Left renal cortex interstitium (tissue), 4 donors: ENCODE data around the gene CD44. TPM values are rescaled to one million over a fixed set of nuclear protein-coding genes. Genes with fewer than 3 reads are reported as not detected.

Experiments used
- DNase-seq, 4 donors: peaks; one replicate each; pipeline ENCODE4 v3.0.0-alpha.2; 2013; ENCODE audit warnings: low read depth in 4 of 4, low spot score in 2 of 4, missing footprints in 1 of 4
- polyA plus RNA-seq, 4 donors: library from polyadenylated mRNA; unstranded; fragments of 120-200 nt; gene quantifications; one replicate each; pipeline ENCODE4 v1.2.1, GENCODE V29; 2013; ENCODE audit not compliant: insufficient read length in 4 of 4

CD44 gene
- polyA plus RNA-seq, 4 donors = 10.2 to 20.3 (median 10.7) TPM

GRCh38 chr11:35111161-35112055 is 27.6 kb upstream of the CD44 start:
- DNase-seq = no peak

- no peak for DNase-seq
These were observed 26.7 kb upstream of the CD44 start for GRCh38 chr11:35112056-35112845.

GRCh38 chr11:35112846-35113105 is 26.2 kb upstream of the CD44 start:
- no peak for DNase-seq

- no peak for DNase-seq
These were observed 23.9 kb upstream of the CD44 start for GRCh38 chr11:35114906-35115687.

DNA sequence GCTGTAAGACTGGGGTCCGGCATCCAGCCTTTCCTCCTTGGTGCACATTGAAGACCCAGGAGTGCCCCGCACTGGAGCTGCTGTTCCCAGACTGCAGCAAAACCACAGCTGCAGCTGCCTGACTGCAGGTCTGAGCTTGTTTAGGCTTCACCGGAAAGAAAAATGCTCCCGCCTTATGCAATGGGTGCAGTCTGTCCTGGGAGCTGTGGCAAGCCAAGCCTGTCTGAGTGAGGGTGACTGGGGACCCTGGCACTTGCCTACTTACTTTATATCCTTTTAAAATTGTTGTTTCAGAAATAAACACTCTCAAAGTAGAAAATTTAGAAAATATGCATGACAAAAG is 23.3 kb upstream of the CD44 start:
- no peak for DNase-seq

GRCh38 chr11:35116245-35116644 is 22.7 kb upstream of the CD44 start:
- no peak for DNase-seq

- DNase-seq = no peak
These were observed 22.0 kb upstream of the CD44 start for GRCh38 chr11:35116762-35117640.

DNA sequence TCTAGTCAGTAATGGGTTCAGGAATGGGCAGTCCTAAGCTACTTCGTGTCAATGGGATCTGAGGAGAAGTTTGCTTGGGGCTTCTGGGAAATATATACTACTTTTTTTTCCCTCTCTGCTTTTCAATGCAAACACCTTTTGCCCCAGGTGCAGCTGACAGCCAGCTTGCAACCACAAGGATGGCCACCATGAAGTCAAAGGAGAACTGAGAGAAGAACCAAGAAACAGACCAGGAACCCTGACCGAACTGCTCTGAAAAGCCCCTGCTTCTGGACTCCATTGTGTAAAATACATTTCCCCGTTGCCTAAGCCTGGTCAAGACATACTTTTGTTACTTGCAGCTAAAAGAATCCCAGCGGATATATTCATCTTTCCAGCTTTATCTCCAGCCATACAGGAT is 20.1 kb upstream of the CD44 start:
- no peak for DNase-seq

DNA sequence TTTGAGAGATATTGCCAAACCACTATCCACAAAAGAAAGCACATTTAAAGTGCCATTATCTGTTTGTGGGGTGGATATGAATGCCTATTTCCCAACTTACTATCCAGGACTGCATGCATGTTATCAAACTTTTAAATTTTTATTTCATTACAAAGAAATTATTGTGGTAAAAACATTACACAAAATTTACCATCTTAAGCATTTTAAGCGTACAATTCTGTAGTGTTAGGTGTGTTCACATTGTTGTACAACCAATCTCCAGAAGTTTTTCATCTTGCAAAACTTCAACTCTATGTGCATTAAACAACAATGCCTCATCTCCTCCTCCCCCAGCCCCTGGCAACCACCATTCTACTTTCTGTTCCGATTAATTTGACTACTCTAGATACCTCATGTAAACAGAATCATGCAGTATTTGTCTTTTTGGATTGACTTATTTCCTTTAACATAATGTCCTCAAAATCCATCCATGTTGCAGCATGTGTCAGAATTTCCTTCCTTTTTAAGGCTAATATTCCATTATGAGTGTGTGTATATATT is 17.6 kb upstream of the CD44 start:
- DNase-seq = no peak

- DNase-seq = no peak
These were observed 16.7 kb upstream of the CD44 start for GRCh38 chr11:35122308-35122707.

DNA sequence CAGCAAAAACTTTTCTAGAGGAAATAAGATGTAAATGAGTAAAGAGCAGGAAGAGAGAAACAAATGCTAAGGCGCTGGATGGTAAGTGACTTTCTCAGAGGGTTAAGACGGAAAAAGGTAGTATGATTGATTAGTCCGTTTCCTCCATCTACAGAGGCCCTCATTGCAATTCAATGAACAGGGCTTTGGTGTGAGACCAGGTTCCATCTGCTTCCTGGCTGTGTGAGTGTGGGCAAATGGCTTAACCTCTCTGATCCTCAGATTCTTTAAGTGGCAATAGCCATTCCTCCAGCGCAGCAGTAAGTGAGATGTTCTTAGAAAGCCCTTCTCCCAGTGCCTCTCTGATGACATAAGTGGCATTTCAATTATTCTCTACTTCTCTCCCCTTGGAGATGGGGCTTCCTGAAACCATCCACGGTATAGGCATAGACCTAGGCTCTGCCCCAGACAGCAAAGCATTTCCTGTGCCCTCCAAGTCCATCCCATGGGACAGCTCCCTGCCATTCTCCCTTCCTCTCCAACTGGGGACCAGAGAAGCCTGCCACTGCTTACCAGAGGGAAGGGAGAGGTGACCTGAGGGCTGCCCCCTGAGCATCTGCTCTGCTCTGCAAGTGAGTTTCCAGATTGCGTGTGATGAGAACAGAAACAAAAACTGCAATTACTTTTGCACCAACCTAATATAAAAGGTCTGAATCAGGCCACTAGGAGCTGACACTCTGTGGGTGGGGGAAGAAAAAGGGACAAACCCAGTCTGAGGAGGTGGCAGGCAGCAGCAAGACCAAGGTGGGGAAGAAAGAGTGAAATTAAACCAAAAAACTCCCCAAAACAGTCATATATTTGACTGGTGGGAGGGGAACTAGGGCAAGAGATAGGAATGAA is 12.7 kb upstream of the CD44 start:
- no peak for DNase-seq

DNA sequence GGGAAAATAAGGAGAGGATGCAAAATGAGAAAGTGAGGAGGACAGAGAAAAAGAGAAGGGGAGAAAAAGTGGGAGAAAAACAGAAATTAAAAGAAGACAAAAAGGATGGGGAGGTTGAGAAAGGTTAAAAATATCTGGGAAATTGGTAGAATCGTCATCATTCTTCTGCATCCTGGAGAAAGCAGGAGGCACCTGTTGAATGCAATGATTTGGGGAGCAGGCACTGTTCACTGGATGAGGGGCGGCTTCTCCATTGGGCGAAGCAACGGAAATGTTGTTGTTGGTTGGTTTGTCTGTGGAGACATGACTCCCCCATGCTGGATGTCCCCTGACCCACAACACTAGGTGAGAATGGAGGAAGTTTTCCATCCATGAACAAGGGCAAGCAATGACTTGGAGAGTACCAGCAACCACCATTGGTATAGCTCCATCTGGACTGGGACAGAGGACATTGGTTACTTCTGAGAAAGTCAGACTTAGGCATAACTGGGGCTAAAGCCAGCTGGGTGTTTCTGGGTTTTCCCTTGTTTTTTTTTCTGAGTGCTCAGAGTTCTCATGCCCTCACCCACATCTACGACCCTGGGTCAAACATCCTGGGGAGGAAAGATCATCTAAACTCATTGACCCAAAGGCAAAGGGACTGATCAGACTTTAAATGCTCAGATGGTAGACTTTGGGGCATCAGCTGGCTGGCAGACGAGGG is 11.9 kb upstream of the CD44 start:
- DNase-seq = no peak

- no peak for DNase-seq
These were observed 11.4 kb upstream of the CD44 start for GRCh38 chr11:35127619-35128018.

DNA sequence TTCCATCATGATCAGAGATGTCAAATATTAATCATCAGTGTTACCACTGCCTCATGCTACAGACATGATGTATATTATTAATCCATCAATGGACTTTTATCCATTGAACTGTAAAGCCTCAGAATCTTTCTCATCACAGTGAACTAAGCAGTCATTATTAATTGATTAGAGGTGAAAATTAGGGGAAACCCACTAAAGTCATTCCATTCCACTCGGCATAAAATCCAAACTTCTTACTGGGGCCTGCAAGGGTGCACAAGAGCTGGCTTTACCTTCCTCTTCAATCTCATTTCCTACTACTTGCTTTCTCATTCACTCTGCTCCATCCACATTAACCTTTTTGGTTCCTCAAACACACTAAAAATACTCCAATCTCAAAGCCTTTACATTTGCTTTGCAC is 7.9 kb upstream of the CD44 start:
- DNase-seq = no peak

GRCh38 chr11:35131886-35132285 is 7.1 kb upstream of the CD44 start:
- DNase-seq = no peak

DNA sequence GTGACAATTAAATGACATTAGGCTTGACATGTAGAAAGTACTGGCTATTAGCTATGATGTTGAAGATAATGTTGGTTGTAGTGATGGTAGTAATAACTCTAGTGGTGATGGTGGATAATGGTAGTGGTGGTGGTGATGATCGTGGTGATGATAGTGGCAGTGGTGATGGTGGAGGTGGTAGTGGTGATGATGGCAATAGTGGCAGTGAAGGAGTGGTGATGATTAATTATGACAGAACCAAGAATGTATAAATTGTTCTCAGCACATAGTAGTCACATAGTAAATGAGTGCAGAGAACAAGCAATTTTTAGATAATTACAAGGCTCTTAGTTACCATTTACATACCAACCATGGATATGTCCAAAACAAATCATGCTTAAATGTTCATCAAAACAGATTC is 5.3 kb upstream of the CD44 start:
- DNase-seq = no peak

DNA sequence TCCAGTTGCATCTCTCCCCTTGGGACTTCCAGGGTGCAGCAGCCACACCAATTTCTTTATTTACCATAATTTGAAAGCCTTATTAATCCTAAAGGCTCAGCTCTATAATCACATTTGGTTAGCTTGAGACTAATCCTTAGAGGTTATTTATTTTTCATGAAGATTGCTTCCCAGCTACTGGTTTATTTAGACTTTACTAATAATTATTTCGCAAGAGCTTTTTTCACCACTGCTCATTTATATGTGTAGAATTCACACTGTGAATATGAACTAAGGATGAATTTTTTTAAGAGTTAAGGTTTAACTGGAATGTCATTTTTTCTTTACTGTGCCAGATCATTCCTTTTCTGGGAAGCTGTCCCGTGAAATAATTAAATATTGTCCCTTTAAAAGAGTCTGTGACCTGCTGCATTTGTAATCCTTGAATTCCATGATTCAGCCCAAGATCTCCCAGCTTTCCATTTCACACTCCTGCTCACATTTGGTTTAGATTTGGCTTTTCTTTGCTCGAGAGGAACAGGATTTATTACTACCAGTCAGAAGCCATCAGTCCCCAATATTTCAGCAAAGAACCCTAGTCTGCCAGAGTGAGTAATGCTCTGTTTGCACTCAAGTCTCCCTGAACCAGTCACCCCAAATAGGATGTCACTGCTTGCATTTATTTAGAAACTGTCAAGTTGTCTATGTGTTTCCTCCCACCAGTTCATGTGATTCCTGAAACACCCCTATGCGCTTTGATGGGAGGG is 4.4 kb upstream of the CD44 start:
- DNase-seq = no peak

GRCh38 chr11:35135222-35135621 is 3.7 kb upstream of the CD44 start:
- DNase-seq = no peak
